KMS-11 (cell line): ENCODE data around the gene AMOTL2.

Experiments used
- H2AFZ ChIP-seq: fragments of 200-600 bp; sonication (generic); 2 replicates; pipeline ENCODE4 v1.6.1; 2016; ENCODE audit warnings: antibody characterized with exemption, mixed run types, low read depth
- H3K27ac ChIP-seq: fragments of 200-600 bp; sonication (generic); 2 replicates; pipeline ENCODE4 v1.6.1; 2016; ENCODE audit warnings: mild to moderate bottlenecking, mixed run types
- H3K27me3 ChIP-seq: fragments of 200-600 bp; sonication (generic); 2 replicates; pipeline ENCODE4 v1.6.1; 2017; ENCODE audit warnings: mild to moderate bottlenecking, low read depth, mixed run types, moderate library complexity; ENCODE audit not compliant: insufficient read depth
- H3K36me3 ChIP-seq: fragments of 200-600 bp; sonication (generic); 2 replicates; pipeline ENCODE4 v1.6.1; 2017; ENCODE audit warnings: mild to moderate bottlenecking, mixed run types; ENCODE audit not compliant: insufficient read depth
- H3K4me1 ChIP-seq: fragments of 200-600 bp; sonication (generic); 2 replicates; pipeline ENCODE4 v1.6.1; 2016; ENCODE audit warnings: mild to moderate bottlenecking, low read depth, mixed run types; ENCODE audit not compliant: poor library complexity, severe bottlenecking
- H3K4me2 ChIP-seq: fragments of 200-600 bp; sonication (generic); 2 replicates; pipeline ENCODE4 v1.7.0; 2016; ENCODE audit warnings: mild to moderate bottlenecking, mixed run types
- H3K4me3 ChIP-seq: fragments of 200-600 bp; sonication (generic); IDR thresholded peaks from 2 replicates; pipeline ENCODE4 v1.6.1; 2017; ENCODE audit warnings: low read depth, low read length, mixed read lengths; ENCODE audit not compliant: insufficient read depth
- H3K79me2 ChIP-seq: fragments of 200-600 bp; sonication (generic); 2 replicates; pipeline ENCODE4 v1.6.1; 2016; ENCODE audit warnings: low read depth, mixed run types; ENCODE audit not compliant: insufficient read depth
- H3K9ac ChIP-seq: fragments of 200-600 bp; sonication (generic); 2 replicates; pipeline ENCODE4 v1.6.1; 2016; ENCODE audit warnings: mild to moderate bottlenecking, mixed run types
- H4K20me1 ChIP-seq: fragments of 200-600 bp; sonication (generic); 2 replicates; pipeline ENCODE4 v1.6.1; 2016; ENCODE audit warnings: mild to moderate bottlenecking, mixed run types; ENCODE audit not compliant: insufficient read depth
- CTCF ChIP-seq: fragments of 200-600 bp; sonication (generic); conservative IDR thresholded peaks from 2 replicates; pipeline ENCODE4 v1.6.1; 2017; ENCODE audit warnings: low read depth, mild to moderate bottlenecking, antibody characterized with exemption, low read length, moderate library complexity, mixed read lengths

AMOTL2 gene

DNA sequence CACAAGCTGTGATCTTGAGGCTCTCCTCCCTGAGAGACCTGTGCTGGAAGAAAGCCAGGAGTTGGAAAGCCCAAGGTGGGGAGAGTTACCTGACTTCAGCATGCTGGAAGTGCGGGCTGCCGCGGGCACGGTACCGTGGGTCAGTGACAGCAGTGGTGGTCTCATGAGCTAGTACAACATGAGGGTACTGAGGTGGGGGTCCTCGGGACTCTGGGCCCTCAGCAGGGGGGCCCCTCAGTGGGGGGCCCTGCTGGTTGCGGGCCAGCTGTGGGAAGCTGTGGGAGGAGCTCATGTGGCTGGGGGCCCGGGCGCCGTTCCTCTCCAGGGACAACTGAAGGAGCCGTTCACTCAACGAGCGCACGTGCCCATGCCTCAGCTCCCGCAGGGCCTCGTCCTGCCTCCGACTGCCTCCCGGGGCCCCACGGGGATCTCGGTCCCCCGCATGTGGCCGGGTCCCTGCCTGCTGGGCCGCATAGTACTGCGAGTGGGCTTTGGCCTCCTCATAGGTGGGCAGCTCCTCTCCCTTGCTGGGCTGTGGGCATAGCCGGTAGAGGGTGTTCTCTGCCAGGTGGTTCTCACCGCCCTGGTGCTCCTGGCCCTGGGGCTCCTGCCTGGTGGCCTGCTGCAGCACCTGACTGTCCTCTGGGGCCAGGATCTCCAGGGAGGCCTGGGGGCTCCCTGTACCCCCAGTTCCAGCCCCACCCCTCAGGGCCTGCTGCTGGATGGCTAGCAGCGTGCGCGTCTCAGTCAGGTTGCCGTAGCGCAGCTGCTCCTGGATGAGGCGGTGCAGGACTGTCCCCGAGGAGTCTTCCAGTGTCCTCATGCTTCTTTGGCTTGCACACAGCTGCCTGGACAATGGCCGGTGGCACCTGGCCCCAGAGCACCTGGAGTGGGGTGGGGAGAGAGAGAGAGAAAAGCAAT lies 3.4 kb downstream of the AMOTL2 start:
- no peaks in the 10 kb centered on the region; the same call in 1 of the 2 replicates for H3K27me3 ChIP-seq
- H3K27ac ChIP-seq = no peak overlapping the region
- H3K4me1 ChIP-seq = no peaks in the 10 kb centered on the region
- no peak overlapping the region for H3K4me3 ChIP-seq
- no peak overlapping the region for H3K4me2 ChIP-seq
- H4K20me1 ChIP-seq = no peaks in the 10 kb centered on the region
- no peaks in the 10 kb centered on the region for H3K36me3 ChIP-seq
- no peak overlapping the region for H2AFZ ChIP-seq
- no peak overlapping the region for H3K9ac ChIP-seq
- H3K79me2 ChIP-seq = no peaks in the 10 kb centered on the region
- no peak for TF ChIP-seq CTCF

DNA sequence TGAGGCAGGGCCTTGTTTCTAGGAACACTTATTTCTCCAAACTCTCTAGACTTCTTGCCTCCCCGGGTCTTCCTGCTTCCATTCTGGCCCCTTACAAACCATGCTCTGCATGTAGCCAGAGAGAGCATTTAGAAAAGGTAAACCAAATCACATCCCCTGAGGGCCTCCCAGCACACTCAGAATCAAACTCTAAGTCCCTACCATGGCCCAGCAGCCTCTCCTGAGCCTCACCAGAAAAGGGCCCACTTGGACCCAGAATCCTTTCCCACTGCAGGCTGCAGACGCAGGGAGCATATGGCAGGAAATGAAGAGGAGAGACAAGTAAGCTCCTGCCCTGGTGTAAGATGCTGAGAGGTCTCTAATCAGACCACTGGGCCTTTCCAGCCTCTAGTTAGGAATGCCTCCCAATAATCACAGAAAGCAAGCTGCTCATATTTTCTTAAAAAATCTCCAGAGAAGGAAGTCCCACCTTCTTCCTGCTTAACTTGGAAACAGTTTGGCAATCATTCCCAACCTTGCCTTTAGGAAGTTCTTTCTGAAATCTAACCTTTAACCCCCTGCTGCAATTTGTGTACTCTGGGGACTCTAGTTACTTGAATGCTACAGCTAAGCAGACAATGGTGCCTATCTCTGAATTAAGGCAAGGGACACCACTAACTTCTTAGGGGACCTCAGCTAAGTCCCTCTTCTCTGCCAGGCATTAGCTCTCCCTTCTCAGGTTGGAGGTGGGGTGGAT lies 4.2 kb downstream of the AMOTL2 start:
- Histone ChIP-seq H3K9ac (no peak overlapping the region), H3K79me2 (no peaks in the 10 kb centered on the region), H3K4me2 (no peak overlapping the region), H2AFZ (no peak overlapping the region), H3K27me3 (no peaks in the 10 kb centered on the region; the same call in 1 of the 2 replicates), H3K4me1 (no peaks in the 10 kb centered on the region), H3K27ac (no peak overlapping the region), H3K36me3 (no peaks in the 10 kb centered on the region), H4K20me1 (no peaks in the 10 kb centered on the region), H3K4me3 (no peak overlapping the region)
- no peak for TF ChIP-seq CTCF

GRCh38 chr3:134369231-134369741 lies 5.0 kb downstream of the AMOTL2 start:
- Histone ChIP-seq H3K4me3 (no peak overlapping the region), H3K79me2 (no peaks in the 10 kb centered on the region), H3K9ac (no peak overlapping the region), H2AFZ (no peak overlapping the region), H3K4me1 (no peaks in the 10 kb centered on the region), H3K27me3 (no peaks in the 10 kb centered on the region; the same call in 1 of the 2 replicates), H4K20me1 (no peaks in the 10 kb centered on the region), H3K36me3 (no peaks in the 10 kb centered on the region), H3K27ac (no peak overlapping the region), H3K4me2 (no peak overlapping the region)
- TF ChIP-seq CTCF = no peak

GRCh38 chr3:134368751-134369105 lies 5.5 kb downstream of the AMOTL2 start:
- Histone ChIP-seq H3K27me3 (no peaks in the 10 kb centered on the region; the same call in 1 of the 2 replicates), H3K4me3 (no peak overlapping the region), H3K9ac (no peak overlapping the region), H3K4me2 (no peak overlapping the region), H3K27ac (no peak overlapping the region), H3K4me1 (no peaks in the 10 kb centered on the region), H3K79me2 (no peaks in the 10 kb centered on the region), H2AFZ (no peak overlapping the region), H4K20me1 (no peaks in the 10 kb centered on the region), H3K36me3 (no peaks in the 10 kb centered on the region)
- TF ChIP-seq CTCF = no peak
